GM18505 (cell line): Measurements from ENCODE around the gene AKT3.
"Not testable (repeated sequence)": the region's sequence is repeated elsewhere in the genome, so short reads cannot be mapped to it uniquely, and the experiment has no call there.

Experiments used
- ATAC-seq: cut with Tn5 transposase; IDR thresholded peaks from one replicate; pipeline ENCODE4 v1.9.1; 2021; ENCODE audit not compliant: unreplicated experiment
- POLR2A ChIP-seq: IDR thresholded peaks from 4 replicates; pipeline ENCODE4 v1.6.1; 2011; ENCODE audit warnings: borderline replicate concordance; ENCODE audit not compliant: insufficient read depth, insufficient read length; ENCODE audit errors: extremely low read depth

AKT3 gene

DNA sequence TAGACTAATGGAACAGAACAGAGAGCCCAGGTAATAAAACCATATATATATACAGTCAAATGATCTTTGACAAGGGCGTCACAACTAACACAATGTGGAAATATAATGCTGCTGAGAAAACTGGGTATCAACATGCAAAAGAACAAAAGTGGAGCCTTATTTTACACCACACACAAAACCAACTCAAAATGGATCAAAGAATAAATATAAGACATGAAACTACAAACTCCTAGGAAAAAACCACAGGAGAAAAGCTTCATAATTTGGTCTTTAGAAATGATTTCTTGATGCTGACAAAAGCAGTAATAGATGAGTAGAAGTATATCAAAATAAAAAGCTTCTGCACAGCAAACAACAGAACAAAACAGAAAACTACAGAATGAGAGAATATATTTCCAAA, 192.2 kb downstream of the AKT3 start:
- TF ChIP-seq POLR2A, result no peak
- no peak for ATAC-seq

DNA sequence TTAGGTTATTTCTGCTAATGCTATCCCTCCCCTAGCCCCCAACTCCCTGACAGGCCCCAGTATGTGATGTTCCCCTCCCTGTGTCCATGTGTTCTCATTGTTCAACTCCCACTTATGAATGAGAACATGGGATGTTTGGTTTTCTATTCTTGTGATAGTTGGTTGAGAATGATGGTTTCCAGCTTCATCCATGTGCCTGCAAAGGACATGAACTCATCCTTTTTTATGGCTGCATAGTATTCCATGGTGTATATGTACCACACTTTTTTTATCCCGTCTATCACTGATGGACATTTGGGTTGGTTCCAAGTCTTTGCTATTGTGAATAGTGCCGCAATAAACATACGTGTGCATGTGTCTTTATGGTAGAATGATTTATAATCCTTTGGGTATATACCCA, 200.5 kb downstream of the AKT3 start:
- not testable (repeated sequence) for ATAC-seq

DNA sequence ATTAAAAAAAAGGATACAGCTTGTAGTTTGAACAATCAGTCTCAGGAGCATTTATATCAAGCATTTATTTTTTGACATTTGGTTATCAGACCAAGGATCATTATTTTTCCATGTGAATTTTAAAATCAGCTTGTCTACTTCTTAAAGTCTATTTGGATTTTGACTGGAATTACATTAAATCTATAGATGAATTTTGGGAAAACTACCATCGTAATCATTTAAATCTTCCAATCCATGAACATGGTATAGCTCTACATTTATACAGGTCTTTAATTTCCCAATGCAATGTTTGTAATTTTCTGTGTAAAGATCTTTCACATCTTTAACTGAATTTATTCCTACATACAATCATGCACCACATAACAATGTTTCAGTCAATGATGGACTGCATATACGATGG, 203.2 kb downstream of the AKT3 start:
- ATAC-seq, result no peak
- TF ChIP-seq POLR2A, result no peak

DNA sequence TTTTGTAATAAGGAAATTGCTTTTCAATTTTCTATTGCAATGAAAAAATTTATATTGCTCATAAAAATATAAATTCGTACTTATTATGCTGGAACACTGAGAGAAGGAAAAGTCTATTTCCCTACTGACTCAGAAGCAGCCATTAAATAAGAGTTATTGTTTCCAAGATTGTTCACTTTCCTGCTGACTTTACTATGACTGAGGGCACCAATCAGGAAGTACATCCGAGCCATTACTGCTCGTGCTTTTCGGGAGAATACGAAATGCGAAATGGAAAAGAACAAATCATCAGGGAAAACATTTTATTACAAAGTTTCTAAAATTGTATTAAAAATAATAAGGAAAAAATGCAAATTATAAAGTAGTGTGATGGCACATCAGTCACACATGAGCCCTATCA, 204.8 kb downstream of the AKT3 start:
- no peak for ATAC-seq
- TF ChIP-seq POLR2A, result no peak

DNA sequence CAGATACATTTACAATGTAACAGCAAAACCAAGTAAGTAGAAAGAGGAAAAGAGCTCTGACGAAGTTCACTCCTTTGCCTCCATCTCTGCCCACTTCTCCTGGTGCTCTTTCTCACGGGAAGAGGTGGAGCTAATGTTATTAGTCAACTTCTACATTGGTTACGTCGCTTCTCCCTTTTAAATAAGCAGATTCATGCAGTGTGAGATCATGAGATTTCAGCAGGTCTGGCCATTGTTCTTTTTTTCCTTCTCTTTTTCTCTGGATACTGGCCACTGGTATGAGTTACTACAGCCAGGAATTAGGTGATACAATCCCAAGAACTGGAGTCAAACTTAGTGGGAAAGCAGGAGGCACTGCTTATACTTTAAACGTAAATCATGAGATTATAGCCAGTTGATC, 207.1 kb downstream of the AKT3 start:
- TF ChIP-seq POLR2A, result no peak
- no peak for ATAC-seq

DNA sequence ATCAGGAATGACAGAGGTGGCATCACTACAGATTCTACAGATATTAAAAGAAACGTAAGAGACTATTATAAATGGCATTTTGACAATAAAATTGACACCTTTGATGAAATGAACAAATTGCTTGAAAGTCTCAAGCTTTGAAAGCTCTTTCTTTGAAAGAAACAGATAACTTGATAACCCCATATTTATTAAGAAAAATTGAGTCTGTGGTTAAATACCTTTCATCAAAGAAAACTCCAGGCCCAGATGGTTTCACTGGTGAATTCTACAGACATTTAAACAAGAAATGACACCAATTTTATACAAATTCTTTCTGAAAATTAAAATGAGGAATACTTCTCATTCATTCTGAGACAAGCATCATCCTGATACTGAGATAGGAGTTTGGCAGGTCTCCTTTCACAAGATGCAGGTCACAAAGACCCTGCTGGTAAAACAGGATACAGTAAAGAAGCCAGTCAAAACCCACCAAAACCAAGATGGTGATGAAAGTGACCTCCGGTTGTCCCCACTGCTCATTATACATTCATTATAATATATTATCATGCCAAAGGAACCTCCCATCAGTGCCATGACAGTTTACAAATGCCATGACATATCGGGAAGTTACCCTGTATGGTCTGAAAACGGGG, 210.9 kb downstream of the AKT3 start:
- ATAC-seq, result no peak

DNA sequence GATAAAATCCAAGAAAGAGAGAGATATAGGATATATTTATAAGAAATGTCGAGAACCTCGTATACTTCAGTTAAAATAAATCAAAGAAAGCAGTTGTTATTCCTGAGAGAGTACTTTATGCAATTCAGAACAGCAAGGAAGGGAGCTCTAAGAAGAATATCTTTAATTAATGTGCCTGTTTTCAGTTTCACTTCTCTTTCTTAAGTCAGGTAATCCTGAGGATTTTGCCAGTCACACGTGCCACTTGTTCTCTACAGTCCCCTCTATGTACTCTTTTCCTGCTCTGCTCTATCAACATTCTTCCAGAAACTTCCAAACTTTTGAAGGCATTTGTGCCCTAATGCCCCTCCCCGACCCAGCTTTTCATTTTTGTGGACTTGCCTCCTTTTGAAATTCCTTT, 211.9 kb downstream of the AKT3 start:
- TF ChIP-seq POLR2A, result no peak
- ATAC-seq, result no peak

More for the DNA sequence above, 210.9 kb downstream of the AKT3 start:
- no peak for TF ChIP-seq POLR2A

DNA sequence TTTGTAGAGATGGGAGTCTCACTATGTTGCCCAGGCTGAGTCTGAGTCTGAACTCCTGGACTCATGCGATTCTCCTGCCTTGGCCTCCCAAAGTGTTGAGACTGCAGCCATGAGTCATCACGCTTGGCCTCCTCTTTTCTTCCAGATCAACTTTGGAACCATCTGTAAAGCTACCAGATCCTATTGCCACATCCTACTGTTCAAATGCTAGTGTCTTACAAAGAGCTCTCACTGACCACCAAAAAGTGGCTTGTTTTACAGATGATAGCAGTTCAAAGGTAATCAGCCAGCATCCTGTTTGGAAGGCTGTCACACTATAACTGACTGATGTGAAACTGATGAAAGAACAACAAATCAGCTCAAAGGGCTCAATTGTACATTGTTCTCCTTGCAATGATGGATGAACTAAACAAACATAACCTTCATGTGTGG, 221.6 kb downstream of the AKT3 start:
- ATAC-seq, result no peak

DNA sequence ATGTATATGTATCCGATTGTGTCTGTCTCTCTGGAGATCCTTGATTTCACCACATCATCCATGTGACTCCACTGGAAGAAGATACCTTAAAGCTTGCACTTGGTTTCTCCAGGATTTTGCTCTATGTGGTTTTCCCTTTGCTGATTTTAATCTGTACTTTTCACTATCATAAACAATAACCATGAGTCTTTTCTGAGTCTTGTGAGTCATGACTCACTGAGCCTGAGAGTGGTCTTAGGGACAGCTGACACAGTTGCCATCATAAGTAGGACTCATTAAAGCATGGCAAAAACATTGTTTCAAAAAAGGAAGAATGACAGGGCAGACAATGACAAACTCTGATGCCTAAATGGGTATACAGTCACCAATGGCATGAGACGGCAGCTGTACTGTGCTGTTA, 226.2 kb downstream of the AKT3 start:
- TF ChIP-seq POLR2A, result no peak
- ATAC-seq, result no peak

More for the DNA sequence above, 221.6 kb downstream of the AKT3 start:
- no peak for TF ChIP-seq POLR2A

DNA sequence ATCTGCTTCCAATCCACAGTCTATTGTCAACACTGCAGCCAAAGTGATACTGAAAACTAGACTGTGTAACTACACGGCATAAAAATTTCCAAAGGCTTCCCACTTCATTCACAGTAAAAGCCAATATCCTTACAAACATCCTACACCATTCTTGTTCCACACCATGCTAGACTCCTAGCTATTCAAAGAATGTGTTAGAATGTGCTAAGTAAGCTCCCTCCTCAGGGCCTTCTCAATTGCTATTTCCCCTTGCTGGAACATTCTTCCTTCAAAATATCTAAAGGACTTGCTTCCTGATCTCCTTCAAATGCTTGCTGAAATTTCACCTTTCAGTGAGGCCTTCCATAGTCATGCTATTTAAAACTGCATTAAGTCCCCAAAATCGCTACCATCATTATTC, 228.1 kb downstream of the AKT3 start:
- no peak for TF ChIP-seq POLR2A
- ATAC-seq, result no peak

DNA sequence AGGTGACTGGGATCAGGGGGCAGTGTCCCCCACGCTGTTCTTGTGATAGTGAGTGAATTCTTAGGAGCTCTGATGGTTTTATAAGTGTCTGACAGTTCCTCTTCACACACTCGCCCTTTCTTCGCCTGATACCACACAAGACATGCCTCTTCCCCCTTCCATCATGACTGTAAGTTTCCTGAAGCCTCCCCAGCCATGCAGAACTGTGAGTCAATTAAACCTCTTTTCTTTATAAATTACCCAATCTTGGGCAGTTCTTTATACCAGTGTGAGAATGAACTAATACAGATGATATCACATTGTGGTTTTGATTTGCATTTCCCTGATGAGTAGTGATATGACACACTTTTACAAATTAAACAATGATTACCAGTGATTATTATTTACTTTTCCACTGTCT, 229.9 kb downstream of the AKT3 start:
- ATAC-seq, result no peak
- TF ChIP-seq POLR2A, result no peak

DNA sequence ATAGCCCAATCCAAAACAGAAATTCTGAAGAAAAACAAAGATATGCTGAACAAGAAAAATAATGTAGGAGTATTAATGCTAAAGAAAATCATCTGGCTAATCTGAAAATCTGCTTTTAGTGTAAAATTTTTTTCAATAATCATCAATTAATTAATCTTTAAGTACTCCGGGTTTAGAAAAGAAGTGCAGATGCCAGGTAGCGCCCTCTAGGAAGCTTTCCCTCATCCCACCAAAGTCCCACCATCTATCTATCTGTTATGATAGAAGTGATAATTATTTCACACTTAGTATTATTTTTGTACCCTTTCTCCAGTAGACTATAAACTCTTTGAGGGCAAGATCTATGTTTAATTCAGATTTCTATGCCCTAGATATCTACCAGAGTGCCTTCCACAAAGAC, 240.3 kb downstream of the AKT3 start:
- no peak for ATAC-seq
- no peak for TF ChIP-seq POLR2A

DNA sequence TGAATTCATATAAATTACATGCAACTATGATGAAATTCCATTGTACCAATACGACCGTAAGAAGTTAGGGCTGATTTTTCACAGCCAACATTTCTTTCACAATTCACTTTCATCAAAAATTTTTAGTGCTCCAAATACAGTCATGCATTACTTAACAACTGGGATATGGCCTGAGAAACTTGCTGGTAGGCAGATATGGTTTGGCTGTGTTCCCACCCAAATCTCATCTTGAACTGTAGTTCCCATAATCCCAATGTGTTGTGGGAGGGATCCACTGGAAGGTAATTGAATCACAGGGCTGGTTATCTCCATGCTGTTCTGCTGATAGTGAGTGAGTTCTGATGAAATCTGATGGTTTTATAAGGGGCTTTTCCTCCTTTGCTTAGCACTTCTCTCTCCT, 244.4 kb downstream of the AKT3 start:
- no peak for ATAC-seq
- no peak for TF ChIP-seq POLR2A

DNA sequence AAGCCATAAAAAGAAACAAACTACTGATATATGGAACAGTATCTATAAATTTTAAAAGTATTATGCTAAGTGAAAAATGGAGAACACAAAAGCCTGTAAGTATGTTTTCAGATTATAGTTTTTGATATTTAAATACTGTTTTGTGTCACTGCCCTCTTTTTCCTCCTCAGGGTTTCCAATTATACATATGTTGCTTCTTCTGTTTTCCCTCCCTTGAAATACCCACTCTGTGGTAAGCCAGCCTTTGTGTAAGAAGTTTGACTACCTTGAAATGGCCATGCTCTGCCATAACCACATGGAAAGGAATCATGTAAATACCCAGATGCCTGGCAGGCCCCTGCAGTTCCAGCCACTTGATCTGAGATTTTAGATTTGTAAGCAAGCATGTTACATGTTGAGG, 248.3 kb downstream of the AKT3 start:
- no peak for ATAC-seq
- no peak for TF ChIP-seq POLR2A

DNA sequence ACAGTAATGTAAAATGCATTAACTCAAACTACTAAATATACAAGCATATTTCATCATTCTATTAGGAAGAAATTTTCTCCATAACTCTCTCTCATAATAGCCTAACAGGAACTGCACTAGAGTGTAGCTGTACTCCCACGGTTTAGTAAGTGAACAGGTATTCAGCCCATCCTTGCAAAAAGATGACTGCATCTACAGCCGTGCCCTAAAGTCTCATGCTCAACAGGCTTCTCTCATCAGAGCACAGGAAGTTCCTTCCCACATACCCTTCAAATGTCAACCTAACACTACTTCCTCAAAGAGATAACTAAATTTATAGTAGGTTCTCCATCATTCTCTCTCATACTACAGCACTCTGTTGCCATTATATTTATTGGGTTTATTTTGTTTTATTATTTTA, 251.6 kb downstream of the AKT3 start:
- TF ChIP-seq POLR2A, result no peak
- peak; percentile 49 for ATAC-seq
